Tibial artery (tissue), 4 donors: ENCODE data around the gene SHE.

Experiments
- DNase-seq, 2 donors: peaks; one replicate each; pipeline ENCODE4 v3.0.0-alpha.2; 2019
- H3K27ac ChIP-seq, 2 donors: fragments of 200-600 bp; sonication (generic) in 1 of 2; 1 replicate in 1 of 2; 2 replicates in 1 of 2; pipeline ENCODE4 v1.5.1; 2018 to 2019; ENCODE audit warnings: mild to moderate bottlenecking in 1 of 2
- H3K27me3 ChIP-seq, 2 donors: fragments of 200-600 bp; sonication (generic) in 1 of 2; one replicate each; pipeline versions ENCODE4 v1.5.1 to v1.6.0; 2016 to 2019
- H3K36me3 ChIP-seq, 3 donors: fragments of 200-600 bp; sonication (generic) in 2 of 3; one replicate each; pipeline ENCODE4 v1.5.1; 2016 to 2019; ENCODE audit warnings: mild to moderate bottlenecking in 2 of 3
- H3K4me1 ChIP-seq, 4 donors: fragments of 200-600 bp; sonication (generic) in 2 of 4; 1 replicate in 3 of 4; 2 replicates in 1 of 4; pipeline ENCODE4 v1.5.1; 2016 to 2019
- H3K4me3 ChIP-seq, 2 donors: fragments of 200-600 bp; sonication (generic) in 1 of 2; 1 replicate in 1 of 2; 2 replicates in 1 of 2; pipeline ENCODE4 v1.5.1; 2018 to 2019; ENCODE audit warnings: mild to moderate bottlenecking in 2 of 2
- H3K9me3 ChIP-seq, 3 donors: fragments of 200-600 bp; sonication (generic) in 1 of 3; one replicate each; pipeline ENCODE4 v1.5.1; 2016 to 2019
- intact Hi-C: fragments of 100-400 bp; cut with DNase I; formaldehyde crosslinking; loops from one replicate; pipeline ENCODE4 v1.15.0; 2023; ENCODE audit warnings: low total_unique reads
- TF ChIP-seq, protein P1 (sequence below), 2 experiments: fragments of 200-600 bp in 1 of 2; fragments of 450-650 bp in 1 of 2; IDR thresholded peaks; one replicate each; pipeline ENCODE4 v1.5.1; 2017 to 2019; ENCODE audit warnings: antibody characterized with exemption in 2 of 2, mild to moderate bottlenecking in 1 of 2, moderate library complexity in 1 of 2

Gene SHE

DNA sequence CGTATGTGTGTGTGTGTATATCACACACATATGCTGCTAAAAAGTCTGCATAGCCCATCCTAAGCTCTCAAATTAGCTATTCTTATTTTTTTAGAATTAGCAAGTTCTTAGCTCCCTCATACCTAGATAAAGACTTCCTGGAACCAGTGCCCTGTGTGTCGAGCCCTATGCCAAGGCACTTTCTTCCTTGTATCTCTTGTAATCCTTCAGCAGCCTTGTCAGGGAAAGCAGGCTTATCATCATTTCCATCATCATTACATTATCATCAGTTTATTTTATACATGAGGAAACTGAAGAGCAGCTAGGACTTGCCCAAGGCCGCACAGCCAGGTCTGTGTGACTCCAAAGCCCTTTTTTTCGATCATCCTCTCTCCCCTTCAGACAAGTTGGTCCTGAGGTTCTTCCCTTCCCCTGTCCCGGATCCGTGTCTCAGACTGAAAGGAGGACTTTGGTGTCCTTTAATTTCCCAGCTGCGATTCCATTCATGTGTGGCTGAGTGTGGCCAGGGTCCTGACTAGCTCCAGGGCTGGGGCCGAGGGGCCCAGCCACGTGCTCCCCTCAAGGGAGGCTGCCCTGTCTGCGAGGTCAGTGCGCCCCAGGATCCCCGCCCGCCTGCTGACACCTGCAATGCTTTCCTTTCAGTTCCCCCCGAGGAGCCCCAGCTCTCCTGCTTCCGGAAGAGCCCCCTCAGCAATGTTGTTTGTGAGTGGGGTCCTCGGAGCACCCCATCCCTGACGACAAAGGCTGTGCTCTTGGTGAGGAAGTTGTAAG is 72.2 kb downstream of the SHE start:
- DNase-seq = no peak
- Histone ChIP-seq H3K9me3 (no peaks in the 10 kb centered on the region), H3K4me1 (peaks cover 0 to 63% (median 42%) of the 10 kb centered on the region in 4 donors), H3K27ac (no peak overlapping the region), H3K4me3 (no peak overlapping the region), H3K36me3 (peaks cover 0 to 27% (median 12%) of the 10 kb centered on the region in 3 donors), H3K27me3 (no peaks in the 10 kb centered on the region)
- TF ChIP-seq, protein P1, sequence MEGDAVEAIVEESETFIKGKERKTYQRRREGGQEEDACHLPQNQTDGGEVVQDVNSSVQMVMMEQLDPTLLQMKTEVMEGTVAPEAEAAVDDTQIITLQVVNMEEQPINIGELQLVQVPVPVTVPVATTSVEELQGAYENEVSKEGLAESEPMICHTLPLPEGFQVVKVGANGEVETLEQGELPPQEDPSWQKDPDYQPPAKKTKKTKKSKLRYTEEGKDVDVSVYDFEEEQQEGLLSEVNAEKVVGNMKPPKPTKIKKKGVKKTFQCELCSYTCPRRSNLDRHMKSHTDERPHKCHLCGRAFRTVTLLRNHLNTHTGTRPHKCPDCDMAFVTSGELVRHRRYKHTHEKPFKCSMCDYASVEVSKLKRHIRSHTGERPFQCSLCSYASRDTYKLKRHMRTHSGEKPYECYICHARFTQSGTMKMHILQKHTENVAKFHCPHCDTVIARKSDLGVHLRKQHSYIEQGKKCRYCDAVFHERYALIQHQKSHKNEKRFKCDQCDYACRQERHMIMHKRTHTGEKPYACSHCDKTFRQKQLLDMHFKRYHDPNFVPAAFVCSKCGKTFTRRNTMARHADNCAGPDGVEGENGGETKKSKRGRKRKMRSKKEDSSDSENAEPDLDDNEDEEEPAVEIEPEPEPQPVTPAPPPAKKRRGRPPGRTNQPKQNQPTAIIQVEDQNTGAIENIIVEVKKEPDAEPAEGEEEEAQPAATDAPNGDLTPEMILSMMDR (IDR thresholded peaks at IDR 0.05) = no peak
- intact Hi-C loops = no loop called here
